Measurements from ENCODE around the gene PTPN2.

Gene PTPN2

GRCh38 chr18:12750715-12751502, 133.1 kb downstream of the PTPN2 start:
- Histone ChIP-seq H3K4me1 (ENCODE audit: control insufficient read depth in 2 of 2, insufficient read depth in 2 of 2, low read length in 2 of 2) (no peaks in the 10 kb centered on the region), H3K9me3 (ENCODE audit: control insufficient read depth in 2 of 2, low read length in 2 of 2) (no peaks in the 10 kb centered on the region), H3K9ac (ENCODE audit: low read depth in 1 of 2, low read length in 2 of 2) (no peak overlapping the region), H3K27ac (ENCODE audit: low read depth in 2 of 2, low read length in 2 of 2) (no peak overlapping the region), H3K36me3 (ENCODE audit: control insufficient read depth in 2 of 2, insufficient read depth in 2 of 2, low read length in 2 of 2) (no peaks in the 10 kb centered on the region), H3K27me3 (ENCODE audit: control insufficient read depth in 2 of 2, insufficient read depth in 2 of 2, low read length in 2 of 2) (no peaks in the 10 kb centered on the region), H3K4me3 (ENCODE audit: low read length in 2 of 2) (no peak overlapping the region)

- Histone ChIP-seq H3K27ac (ENCODE audit: low read depth in 2 of 2, low read length in 2 of 2) (no peak overlapping the region), H3K9ac (ENCODE audit: low read depth in 1 of 2, low read length in 2 of 2) (no peak overlapping the region), H3K4me3 (ENCODE audit: low read length in 2 of 2) (no peak overlapping the region), H3K36me3 (ENCODE audit: control insufficient read depth in 2 of 2, insufficient read depth in 2 of 2, low read length in 2 of 2) (no peaks in the 10 kb centered on the region), H3K9me3 (ENCODE audit: control insufficient read depth in 2 of 2, low read length in 2 of 2) (no peaks in the 10 kb centered on the region), H3K4me1 (ENCODE audit: control insufficient read depth in 2 of 2, insufficient read depth in 2 of 2, low read length in 2 of 2) (no peaks in the 10 kb centered on the region), H3K27me3 (ENCODE audit: control insufficient read depth in 2 of 2, insufficient read depth in 2 of 2, low read length in 2 of 2) (no peaks in the 10 kb centered on the region)
These were observed 133.8 kb downstream of the PTPN2 start for GRCh38 chr18:12750076-12750714.

- H3K36me3 ChIP-seq (ENCODE audit: control insufficient read depth in 2 of 2, insufficient read depth in 2 of 2, low read length in 2 of 2) = no peaks in the 10 kb centered on the region
- H3K4me1 ChIP-seq (ENCODE audit: control insufficient read depth in 2 of 2, insufficient read depth in 2 of 2, low read length in 2 of 2) = no peaks in the 10 kb centered on the region
- no peak overlapping the region for H3K27ac ChIP-seq (ENCODE audit: low read depth in 2 of 2, low read length in 2 of 2)
- H3K9me3 ChIP-seq (ENCODE audit: control insufficient read depth in 2 of 2, low read length in 2 of 2) = no peaks in the 10 kb centered on the region
- no peak overlapping the region for H3K4me3 ChIP-seq (ENCODE audit: low read length in 2 of 2)
- no peak overlapping the region for H3K9ac ChIP-seq (ENCODE audit: low read depth in 1 of 2, low read length in 2 of 2)
- H3K27me3 ChIP-seq (ENCODE audit: control insufficient read depth in 2 of 2, insufficient read depth in 2 of 2, low read length in 2 of 2) = no peaks in the 10 kb centered on the region
These were observed 134.9 kb downstream of the PTPN2 start for GRCh38 chr18:12749121-12749520.

- H3K36me3 ChIP-seq (ENCODE audit: control insufficient read depth in 2 of 2, insufficient read depth in 2 of 2, low read length in 2 of 2) = no peaks in the 10 kb centered on the region
- no peaks in the 10 kb centered on the region for H3K9me3 ChIP-seq (ENCODE audit: control insufficient read depth in 2 of 2, low read length in 2 of 2)
- H3K27ac ChIP-seq (ENCODE audit: low read depth in 2 of 2, low read length in 2 of 2) = no peak overlapping the region
- no peak overlapping the region for H3K9ac ChIP-seq (ENCODE audit: low read depth in 1 of 2, low read length in 2 of 2)
- H3K4me3 ChIP-seq (ENCODE audit: low read length in 2 of 2) = no peak overlapping the region
- no peaks in the 10 kb centered on the region for H3K27me3 ChIP-seq (ENCODE audit: control insufficient read depth in 2 of 2, insufficient read depth in 2 of 2, low read length in 2 of 2)
- no peaks in the 10 kb centered on the region for H3K4me1 ChIP-seq (ENCODE audit: control insufficient read depth in 2 of 2, insufficient read depth in 2 of 2, low read length in 2 of 2)
These were observed 135.4 kb downstream of the PTPN2 start for GRCh38 chr18:12748671-12749070.

- H3K4me3 ChIP-seq (ENCODE audit: low read length in 2 of 2) = no peak overlapping the region
- H3K36me3 ChIP-seq (ENCODE audit: control insufficient read depth in 2 of 2, insufficient read depth in 2 of 2, low read length in 2 of 2) = no peaks in the 10 kb centered on the region
- no peak overlapping the region for H3K27ac ChIP-seq (ENCODE audit: low read depth in 2 of 2, low read length in 2 of 2)
- H3K4me1 ChIP-seq (ENCODE audit: control insufficient read depth in 2 of 2, insufficient read depth in 2 of 2, low read length in 2 of 2) = no peaks in the 10 kb centered on the region
- H3K9me3 ChIP-seq (ENCODE audit: control insufficient read depth in 2 of 2, low read length in 2 of 2) = no peaks in the 10 kb centered on the region
- no peak overlapping the region for H3K9ac ChIP-seq (ENCODE audit: low read depth in 1 of 2, low read length in 2 of 2)
- H3K27me3 ChIP-seq (ENCODE audit: control insufficient read depth in 2 of 2, insufficient read depth in 2 of 2, low read length in 2 of 2) = no peaks in the 10 kb centered on the region
These were observed 136.3 kb downstream of the PTPN2 start for GRCh38 chr18:12747530-12748315.

- no peaks in the 10 kb centered on the region for H3K4me1 ChIP-seq (ENCODE audit: control insufficient read depth in 2 of 2, insufficient read depth in 2 of 2, low read length in 2 of 2)
- no peak overlapping the region for H3K9ac ChIP-seq (ENCODE audit: low read depth in 1 of 2, low read length in 2 of 2)
- H3K27ac ChIP-seq (ENCODE audit: low read depth in 2 of 2, low read length in 2 of 2) = no peak overlapping the region
- no peaks in the 10 kb centered on the region for H3K9me3 ChIP-seq (ENCODE audit: control insufficient read depth in 2 of 2, low read length in 2 of 2)
- H3K4me3 ChIP-seq (ENCODE audit: low read length in 2 of 2) = no peak overlapping the region
- H3K27me3 ChIP-seq (ENCODE audit: control insufficient read depth in 2 of 2, insufficient read depth in 2 of 2, low read length in 2 of 2) = no peaks in the 10 kb centered on the region
- no peaks in the 10 kb centered on the region for H3K36me3 ChIP-seq (ENCODE audit: control insufficient read depth in 2 of 2, insufficient read depth in 2 of 2, low read length in 2 of 2)
These were observed 138.8 kb downstream of the PTPN2 start for GRCh38 chr18:12745095-12745795.

- H3K9me3 ChIP-seq (ENCODE audit: control insufficient read depth in 2 of 2, low read length in 2 of 2) = no peaks in the 10 kb centered on the region
- no peaks in the 10 kb centered on the region for H3K36me3 ChIP-seq (ENCODE audit: control insufficient read depth in 2 of 2, insufficient read depth in 2 of 2, low read length in 2 of 2)
- H3K27me3 ChIP-seq (ENCODE audit: control insufficient read depth in 2 of 2, insufficient read depth in 2 of 2, low read length in 2 of 2) = no peaks in the 10 kb centered on the region
- no peak overlapping the region for H3K4me3 ChIP-seq (ENCODE audit: low read length in 2 of 2)
- no peak overlapping the region for H3K9ac ChIP-seq (ENCODE audit: low read depth in 1 of 2, low read length in 2 of 2)
- H3K27ac ChIP-seq (ENCODE audit: low read depth in 2 of 2, low read length in 2 of 2) = no peak overlapping the region
- H3K4me1 ChIP-seq (ENCODE audit: control insufficient read depth in 2 of 2, insufficient read depth in 2 of 2, low read length in 2 of 2) = no peaks in the 10 kb centered on the region
These were observed 139.9 kb downstream of the PTPN2 start for GRCh38 chr18:12744103-12744502.

GRCh38 chr18:12742453-12742852, 141.6 kb downstream of the PTPN2 start:
- no peaks in the 10 kb centered on the region for H3K36me3 ChIP-seq (ENCODE audit: control insufficient read depth in 2 of 2, insufficient read depth in 2 of 2, low read length in 2 of 2)
- no peak overlapping the region for H3K4me3 ChIP-seq (ENCODE audit: low read length in 2 of 2)
- no peaks in the 10 kb centered on the region for H3K27me3 ChIP-seq (ENCODE audit: control insufficient read depth in 2 of 2, insufficient read depth in 2 of 2, low read length in 2 of 2)
- no peak overlapping the region for H3K9ac ChIP-seq (ENCODE audit: low read depth in 1 of 2, low read length in 2 of 2)
- H3K27ac ChIP-seq (ENCODE audit: low read depth in 2 of 2, low read length in 2 of 2) = no peak overlapping the region
- no peaks in the 10 kb centered on the region for H3K4me1 ChIP-seq (ENCODE audit: control insufficient read depth in 2 of 2, insufficient read depth in 2 of 2, low read length in 2 of 2)
- H3K9me3 ChIP-seq (ENCODE audit: control insufficient read depth in 2 of 2, low read length in 2 of 2) = no peaks in the 10 kb centered on the region
